ENCODE data around the gene LEFTY1. TPM values are rescaled to one million over a fixed set of nuclear protein-coding genes. Genes with fewer than 3 reads are reported as not detected.
A peak's percentile ranks its signal among the peaks of the same experiment; 100 is the strongest.
"Not testable (repeated sequence)": the region's sequence is repeated elsewhere in the genome, so short reads cannot be mapped to it uniquely, and the experiment has no call there.

The LEFTY1 gene
- total and polyA plus RNA-seq, 9 of the 15 experiments (the other 6 are each of a cell fraction or from before 2014, with no cell fraction given): 0.07 to 0.24 (median 0.17) TPM; not detected in 5

DNA sequence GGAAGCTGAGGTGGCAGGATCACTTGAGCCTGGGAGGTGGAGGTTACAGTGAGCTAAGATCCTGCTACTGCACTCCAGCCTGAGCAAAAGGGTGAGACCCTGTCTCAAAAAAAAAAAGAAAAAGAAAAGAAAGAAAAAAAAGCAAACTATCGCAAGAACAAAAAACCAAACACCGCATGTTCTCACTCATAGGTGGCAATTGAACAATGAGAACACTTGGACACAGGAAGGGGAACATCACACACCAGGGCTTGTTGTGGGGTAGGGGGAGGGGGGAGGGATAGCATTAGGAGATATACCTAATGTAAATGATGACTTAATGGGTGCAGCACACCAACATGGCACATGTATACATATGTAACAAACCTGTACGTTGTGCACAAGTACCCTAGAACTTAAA, 40.5 kb upstream of the LEFTY1 start:
- in situ Hi-C loops (cut with MboI); H3K79me2 ChIP-seq (ENCODE audit: control insufficient read depth, insufficient read depth, low read length); H3K4me2 ChIP-seq (ENCODE audit: insufficient read depth, low read length); H3K9me3 ChIP-seq (replicated peaks; ENCODE audit: control insufficient read depth, insufficient read depth, low read depth, low read length); H3K4me3 ChIP-seq; BruUV-seq (replicated peaks); CTCF ChIA-PET (ENCODE audit: low intra/inter-chr PET ratio); H4K20me1 ChIP-seq (replicated peaks; ENCODE audit: control insufficient read depth, insufficient read depth, low read length); H3K36me3 ChIP-seq (ENCODE audit: control insufficient read depth, insufficient read depth, low read length); DNase-seq (ENCODE audit: extremely low read depth in 1 of 4, low spot score in 3 of 4); ATAC-seq; H3K27me3 ChIP-seq (ENCODE audit: control insufficient read depth in 2 of 2, insufficient read depth in 2 of 2, low read length in 2 of 2); FAIRE-seq; H3K9me1 ChIP-seq (ENCODE audit: control insufficient read depth, insufficient read depth, low read length): not testable (repeated sequence)
- Histone ChIP-seq H2AFZ (ENCODE audit: low read depth, low read length) (peak overlapping the region; percentile 67), H3K9ac (ENCODE audit: insufficient read depth in 1 of 2, low read depth in 2 of 2, low read length in 2 of 2) (peak overlapping the region in 1 of 2 experiments; percentile 87; a peak in 1 of 4 replicates), H3K27ac (ENCODE audit: extremely low read depth, low read depth, low read length) (peak overlapping the region; percentile 98), H3K4me1 (replicated peaks in 1 of 2; ENCODE audit: control insufficient read depth in 2 of 2, insufficient read depth in 2 of 2, low read length in 2 of 2) (peaks cover 53 to 54% of the 10 kb centered on the region in 2 experiments)
- intact Hi-C loops (cut with micrococcal nuclease): loop anchor here (2.0 to 5.0 kb wide), 3 partner anchors 33 to 133 kb away; partner anchors contain the start of genes H3-3A and SDE2
- POLR2A ChIA-PET: interaction anchor here (1.5 kb wide), 1 partner anchor 46 kb away, joined by 4 read pairs; no protein-coding TSS in a partner anchor
- 81% methylated on average over 3 of the region's 3 CpGs for WGBS (ENCODE audit: insufficient coverage, low coverage, missing lambda C conversion rate)
- 0 out of 2 replicates have a peak, but pooled peaks have one; percentile 8 for TF ChIP-seq BCOR (IDR thresholded peaks at IDR 0.05)
- TF ChIP-seq, protein P1, sequence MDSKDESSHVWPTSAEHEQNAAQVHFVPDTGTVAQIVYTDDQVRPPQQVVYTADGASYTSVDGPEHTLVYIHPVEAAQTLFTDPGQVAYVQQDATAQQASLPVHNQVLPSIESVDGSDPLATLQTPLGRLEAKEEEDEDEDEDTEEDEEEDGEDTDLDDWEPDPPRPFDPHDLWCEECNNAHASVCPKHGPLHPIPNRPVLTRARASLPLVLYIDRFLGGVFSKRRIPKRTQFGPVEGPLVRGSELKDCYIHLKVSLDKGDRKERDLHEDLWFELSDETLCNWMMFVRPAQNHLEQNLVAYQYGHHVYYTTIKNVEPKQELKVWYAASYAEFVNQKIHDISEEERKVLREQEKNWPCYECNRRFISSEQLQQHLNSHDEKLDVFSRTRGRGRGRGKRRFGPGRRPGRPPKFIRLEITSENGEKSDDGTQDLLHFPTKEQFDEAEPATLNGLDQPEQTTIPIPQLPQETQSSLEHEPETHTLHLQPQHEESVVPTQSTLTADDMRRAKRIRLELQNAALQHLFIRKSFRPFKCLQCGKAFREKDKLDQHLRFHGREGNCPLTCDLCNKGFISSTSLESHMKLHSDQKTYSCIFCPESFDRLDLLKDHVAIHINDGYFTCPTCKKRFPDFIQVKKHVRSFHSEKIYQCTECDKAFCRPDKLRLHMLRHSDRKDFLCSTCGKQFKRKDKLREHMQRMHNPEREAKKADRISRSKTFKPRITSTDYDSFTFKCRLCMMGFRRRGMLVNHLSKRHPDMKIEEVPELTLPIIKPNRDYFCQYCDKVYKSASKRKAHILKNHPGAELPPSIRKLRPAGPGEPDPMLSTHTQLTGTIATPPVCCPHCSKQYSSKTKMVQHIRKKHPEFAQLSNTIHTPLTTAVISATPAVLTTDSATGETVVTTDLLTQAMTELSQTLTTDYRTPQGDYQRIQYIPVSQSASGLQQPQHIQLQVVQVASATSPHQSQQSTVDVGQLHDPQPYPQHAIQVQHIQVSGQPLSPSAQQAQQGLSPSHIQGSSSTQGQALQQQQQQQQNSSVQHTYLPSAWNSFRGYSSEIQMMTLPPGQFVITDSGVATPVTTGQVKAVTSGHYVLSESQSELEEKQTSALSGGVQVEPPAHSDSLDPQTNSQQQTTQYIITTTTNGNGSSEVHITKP (IDR thresholded peaks at IDR 0.05; ENCODE audit: partially characterized antibody): peak; percentile 62
- TF ChIP-seq, protein P2, sequence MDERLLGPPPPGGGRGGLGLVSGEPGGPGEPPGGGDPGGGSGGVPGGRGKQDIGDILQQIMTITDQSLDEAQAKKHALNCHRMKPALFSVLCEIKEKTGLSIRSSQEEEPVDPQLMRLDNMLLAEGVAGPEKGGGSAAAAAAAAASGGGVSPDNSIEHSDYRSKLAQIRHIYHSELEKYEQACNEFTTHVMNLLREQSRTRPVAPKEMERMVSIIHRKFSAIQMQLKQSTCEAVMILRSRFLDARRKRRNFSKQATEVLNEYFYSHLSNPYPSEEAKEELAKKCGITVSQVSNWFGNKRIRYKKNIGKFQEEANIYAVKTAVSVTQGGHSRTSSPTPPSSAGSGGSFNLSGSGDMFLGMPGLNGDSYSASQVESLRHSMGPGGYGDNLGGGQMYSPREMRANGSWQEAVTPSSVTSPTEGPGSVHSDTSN (CRISPR knock-in tag; IDR thresholded peaks at IDR 0.05; ENCODE audit: low read depth): not testable (repeated sequence)
- TF ChIP-seq, protein P2 (tag; conservative IDR thresholded peaks at IDR 0.05; ENCODE audit: low read depth): 0 out of 2 replicates have a peak, but pooled peaks have one; percentile 19
- TF ChIP-seq, protein P3, sequence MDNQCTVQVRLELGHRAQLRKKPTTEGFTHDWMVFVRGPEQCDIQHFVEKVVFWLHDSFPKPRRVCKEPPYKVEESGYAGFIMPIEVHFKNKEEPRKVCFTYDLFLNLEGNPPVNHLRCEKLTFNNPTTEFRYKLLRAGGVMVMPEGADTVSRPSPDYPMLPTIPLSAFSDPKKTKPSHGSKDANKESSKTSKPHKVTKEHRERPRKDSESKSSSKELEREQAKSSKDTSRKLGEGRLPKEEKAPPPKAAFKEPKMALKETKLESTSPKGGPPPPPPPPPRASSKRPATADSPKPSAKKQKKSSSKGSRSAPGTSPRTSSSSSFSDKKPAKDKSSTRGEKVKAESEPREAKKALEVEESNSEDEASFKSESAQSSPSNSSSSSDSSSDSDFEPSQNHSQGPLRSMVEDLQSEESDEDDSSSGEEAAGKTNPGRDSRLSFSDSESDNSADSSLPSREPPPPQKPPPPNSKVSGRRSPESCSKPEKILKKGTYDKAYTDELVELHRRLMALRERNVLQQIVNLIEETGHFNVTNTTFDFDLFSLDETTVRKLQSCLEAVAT (IDR thresholded peaks at IDR 0.05): peak in 1 of 2 experiments; percentile 96; a peak in 2 of 4 replicates
- TF ChIP-seq NCOR1 (IDR thresholded peaks at IDR 0.05): 0 out of 2 replicates have a peak, but pooled peaks have one; percentile 7
- TF ChIP-seq SMARCA4 (IDR thresholded peaks at IDR 0.05): peak; percentile 53
- peak; percentile 40; the same call in 1 of the 2 replicates for TF ChIP-seq ZNF316 (IDR thresholded peaks at IDR 0.05)
- TF ChIP-seq NBN (IDR thresholded peaks at IDR 0.05; ENCODE audit: low read depth): peak; percentile 72; the same call in 1 of the 2 replicates
- peak; percentile 42 to 57; a peak in 2 of 4 replicates for TF ChIP-seq FOXK2 (conservative IDR thresholded peaks at IDR 0.05 in 1 of 2, IDR thresholded peaks at IDR 0.05 in 1 of 2; ENCODE audit: low read depth in 2 of 2)
- TF ChIP-seq GATAD2A (IDR thresholded peaks at IDR 0.05): peak; percentile 62; the same call in 1 of the 2 replicates
- peak; percentile 28; the same call in 1 of the 2 replicates for TF ChIP-seq SMARCE1 (IDR thresholded peaks at IDR 0.05)

Measured in K562 (cell line).